KMS-11 (cell line): ENCODE results near the gene WNT7A.

Source experiments
- H2AFZ ChIP-seq: fragments of 200-600 bp; sonication (generic); 2 replicates; pipeline ENCODE4 v1.6.1; 2016; ENCODE audit warnings: antibody characterized with exemption, mixed run types, low read depth
- H3K27ac ChIP-seq: fragments of 200-600 bp; sonication (generic); 2 replicates; pipeline ENCODE4 v1.6.1; 2016; ENCODE audit warnings: mild to moderate bottlenecking, mixed run types
- H3K27me3 ChIP-seq: fragments of 200-600 bp; sonication (generic); 2 replicates; pipeline ENCODE4 v1.6.1; 2017; ENCODE audit warnings: mild to moderate bottlenecking, low read depth, mixed run types, moderate library complexity; ENCODE audit not compliant: insufficient read depth
- H3K36me3 ChIP-seq: fragments of 200-600 bp; sonication (generic); 2 replicates; pipeline ENCODE4 v1.6.1; 2017; ENCODE audit warnings: mild to moderate bottlenecking, mixed run types; ENCODE audit not compliant: insufficient read depth
- H3K4me1 ChIP-seq: fragments of 200-600 bp; sonication (generic); 2 replicates; pipeline ENCODE4 v1.6.1; 2016; ENCODE audit warnings: mild to moderate bottlenecking, low read depth, mixed run types; ENCODE audit not compliant: poor library complexity, severe bottlenecking
- H3K4me2 ChIP-seq: fragments of 200-600 bp; sonication (generic); 2 replicates; pipeline ENCODE4 v1.7.0; 2016; ENCODE audit warnings: mild to moderate bottlenecking, mixed run types
- H3K4me3 ChIP-seq: fragments of 200-600 bp; sonication (generic); IDR thresholded peaks from 2 replicates; pipeline ENCODE4 v1.6.1; 2017; ENCODE audit warnings: low read depth, low read length, mixed read lengths; ENCODE audit not compliant: insufficient read depth
- H3K79me2 ChIP-seq: fragments of 200-600 bp; sonication (generic); 2 replicates; pipeline ENCODE4 v1.6.1; 2016; ENCODE audit warnings: low read depth, mixed run types; ENCODE audit not compliant: insufficient read depth
- H3K9ac ChIP-seq: fragments of 200-600 bp; sonication (generic); 2 replicates; pipeline ENCODE4 v1.6.1; 2016; ENCODE audit warnings: mild to moderate bottlenecking, mixed run types
- H4K20me1 ChIP-seq: fragments of 200-600 bp; sonication (generic); 2 replicates; pipeline ENCODE4 v1.6.1; 2016; ENCODE audit warnings: mild to moderate bottlenecking, mixed run types; ENCODE audit not compliant: insufficient read depth
- TF ChIP-seq, protein P1 (sequence below): fragments of 200-600 bp; sonication (generic); conservative IDR thresholded peaks from 2 replicates; pipeline ENCODE4 v1.6.1; 2017; ENCODE audit warnings: low read depth, mild to moderate bottlenecking, antibody characterized with exemption, low read length, moderate library complexity, mixed read lengths

WNT7A gene

DNA sequence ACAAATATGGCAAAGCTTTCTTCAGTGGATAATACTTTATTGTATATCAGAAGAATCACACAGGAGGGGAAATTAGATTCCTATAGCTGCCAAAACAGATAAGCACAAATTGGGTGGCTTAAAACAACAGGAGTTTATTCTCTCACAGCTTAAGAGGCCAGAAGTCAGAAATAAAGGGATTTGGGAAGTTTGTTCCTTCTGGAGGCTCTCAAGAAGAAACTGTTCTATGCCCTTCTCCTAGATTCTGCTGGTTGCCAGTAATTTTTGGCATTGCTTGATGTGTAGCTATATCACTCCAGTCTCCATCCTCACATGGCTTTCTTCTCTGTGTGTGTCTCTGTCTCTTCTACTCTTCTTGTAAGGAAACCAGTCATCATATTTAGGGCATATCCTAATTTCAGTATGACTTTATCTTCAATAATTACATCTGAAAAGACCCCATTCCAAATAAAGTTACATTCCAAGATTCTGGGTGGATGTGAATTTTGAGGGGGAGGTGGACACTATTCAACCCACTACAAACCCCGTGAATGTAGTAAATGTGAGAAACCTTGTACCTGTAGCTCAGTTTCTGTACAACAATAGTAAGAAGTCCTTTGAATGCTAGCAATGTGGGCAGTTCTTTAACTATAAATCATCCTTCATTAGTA lies 22.2 kb upstream of the WNT7A start:
- Histone ChIP-seq H3K27ac (no peak overlapping the region), H3K4me1 (no peaks in the 10 kb centered on the region), H2AFZ (no peak overlapping the region), H3K36me3 (no peaks in the 10 kb centered on the region), H3K4me2 (no peak overlapping the region), H3K27me3 (no peaks in the 10 kb centered on the region), H3K4me3 (no peak overlapping the region), H3K9ac (no peak overlapping the region), H4K20me1 (no peaks in the 10 kb centered on the region), H3K79me2 (no peaks in the 10 kb centered on the region)
- TF ChIP-seq, protein P1, sequence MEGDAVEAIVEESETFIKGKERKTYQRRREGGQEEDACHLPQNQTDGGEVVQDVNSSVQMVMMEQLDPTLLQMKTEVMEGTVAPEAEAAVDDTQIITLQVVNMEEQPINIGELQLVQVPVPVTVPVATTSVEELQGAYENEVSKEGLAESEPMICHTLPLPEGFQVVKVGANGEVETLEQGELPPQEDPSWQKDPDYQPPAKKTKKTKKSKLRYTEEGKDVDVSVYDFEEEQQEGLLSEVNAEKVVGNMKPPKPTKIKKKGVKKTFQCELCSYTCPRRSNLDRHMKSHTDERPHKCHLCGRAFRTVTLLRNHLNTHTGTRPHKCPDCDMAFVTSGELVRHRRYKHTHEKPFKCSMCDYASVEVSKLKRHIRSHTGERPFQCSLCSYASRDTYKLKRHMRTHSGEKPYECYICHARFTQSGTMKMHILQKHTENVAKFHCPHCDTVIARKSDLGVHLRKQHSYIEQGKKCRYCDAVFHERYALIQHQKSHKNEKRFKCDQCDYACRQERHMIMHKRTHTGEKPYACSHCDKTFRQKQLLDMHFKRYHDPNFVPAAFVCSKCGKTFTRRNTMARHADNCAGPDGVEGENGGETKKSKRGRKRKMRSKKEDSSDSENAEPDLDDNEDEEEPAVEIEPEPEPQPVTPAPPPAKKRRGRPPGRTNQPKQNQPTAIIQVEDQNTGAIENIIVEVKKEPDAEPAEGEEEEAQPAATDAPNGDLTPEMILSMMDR = no peak

DNA sequence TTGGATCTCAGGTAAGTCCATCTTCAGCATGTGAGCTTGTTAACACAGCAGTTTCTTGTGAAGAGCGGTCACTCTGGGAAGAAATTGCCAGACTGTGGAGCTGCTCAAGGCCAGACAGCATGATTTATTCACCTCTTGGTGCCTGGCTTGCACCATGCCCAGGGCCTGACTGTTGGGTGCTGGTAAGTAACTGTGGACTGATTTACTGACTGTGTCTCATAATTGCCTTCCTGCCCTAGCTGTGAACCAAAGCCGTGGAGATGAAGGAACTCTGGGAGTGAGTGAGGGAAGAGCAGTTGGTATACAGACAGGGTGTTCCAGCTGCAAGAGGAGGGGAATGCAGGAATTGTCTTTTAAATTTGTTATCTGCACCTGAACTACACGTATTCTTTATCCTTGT lies 18.5 kb upstream of the WNT7A start:
- Histone ChIP-seq H3K4me3 (no peak overlapping the region), H2AFZ (no peak overlapping the region), H3K27me3 (no peaks in the 10 kb centered on the region), H3K4me1 (no peaks in the 10 kb centered on the region), H3K27ac (no peak overlapping the region), H3K36me3 (no peaks in the 10 kb centered on the region), H3K9ac (no peak overlapping the region), H3K4me2 (no peak overlapping the region), H4K20me1 (no peaks in the 10 kb centered on the region), H3K79me2 (no peaks in the 10 kb centered on the region)
- TF ChIP-seq, protein P1 = no peak

DNA sequence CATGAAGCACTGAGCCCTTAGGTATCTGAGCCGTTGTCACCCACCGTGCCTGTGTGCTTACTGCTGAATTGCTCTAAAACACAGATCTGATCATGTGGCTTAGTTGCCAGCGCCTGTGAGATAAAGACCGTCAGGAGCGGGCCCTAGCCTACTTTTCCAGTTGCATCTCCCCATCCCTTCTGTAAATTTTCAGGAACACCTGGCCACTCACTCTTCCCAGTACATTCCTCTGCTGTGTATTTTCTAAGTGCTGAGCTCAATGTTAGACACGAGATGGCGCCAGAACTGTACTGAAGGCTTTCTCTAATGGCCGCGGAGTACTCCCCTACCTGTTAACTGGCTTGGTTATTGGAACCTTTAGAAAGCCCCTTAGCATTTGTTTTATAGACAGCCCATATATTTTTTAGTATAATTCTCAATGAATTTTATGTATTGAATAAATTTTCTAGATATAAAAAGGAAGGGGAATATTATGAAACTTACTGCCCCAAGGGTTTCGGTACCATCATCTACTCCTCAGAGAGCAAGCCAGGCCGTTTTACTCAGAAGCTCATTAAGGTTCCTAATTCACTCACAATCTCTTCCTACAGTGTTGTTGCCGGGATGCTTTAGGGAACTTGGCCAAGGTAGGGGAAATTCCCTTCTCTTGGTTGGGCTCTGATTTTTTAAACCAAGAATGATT lies 16.7 kb upstream of the WNT7A start:
- no peaks in the 10 kb centered on the region for H4K20me1 ChIP-seq
- no peaks in the 10 kb centered on the region for H3K27me3 ChIP-seq
- no peak overlapping the region for H3K4me3 ChIP-seq
- H3K27ac ChIP-seq = no peak overlapping the region
- H3K4me1 ChIP-seq = no peaks in the 10 kb centered on the region
- no peaks in the 10 kb centered on the region for H3K36me3 ChIP-seq
- peak overlapping the region; percentile 17; the same call in 1 of the 2 replicates for H3K4me2 ChIP-seq
- H3K9ac ChIP-seq = no peak overlapping the region
- TF ChIP-seq, protein P1 = peak; percentile 75
- no peaks in the 10 kb centered on the region for H3K79me2 ChIP-seq
- peak overlapping the region; percentile 59; the same call in 1 of the 2 replicates for H2AFZ ChIP-seq

DNA sequence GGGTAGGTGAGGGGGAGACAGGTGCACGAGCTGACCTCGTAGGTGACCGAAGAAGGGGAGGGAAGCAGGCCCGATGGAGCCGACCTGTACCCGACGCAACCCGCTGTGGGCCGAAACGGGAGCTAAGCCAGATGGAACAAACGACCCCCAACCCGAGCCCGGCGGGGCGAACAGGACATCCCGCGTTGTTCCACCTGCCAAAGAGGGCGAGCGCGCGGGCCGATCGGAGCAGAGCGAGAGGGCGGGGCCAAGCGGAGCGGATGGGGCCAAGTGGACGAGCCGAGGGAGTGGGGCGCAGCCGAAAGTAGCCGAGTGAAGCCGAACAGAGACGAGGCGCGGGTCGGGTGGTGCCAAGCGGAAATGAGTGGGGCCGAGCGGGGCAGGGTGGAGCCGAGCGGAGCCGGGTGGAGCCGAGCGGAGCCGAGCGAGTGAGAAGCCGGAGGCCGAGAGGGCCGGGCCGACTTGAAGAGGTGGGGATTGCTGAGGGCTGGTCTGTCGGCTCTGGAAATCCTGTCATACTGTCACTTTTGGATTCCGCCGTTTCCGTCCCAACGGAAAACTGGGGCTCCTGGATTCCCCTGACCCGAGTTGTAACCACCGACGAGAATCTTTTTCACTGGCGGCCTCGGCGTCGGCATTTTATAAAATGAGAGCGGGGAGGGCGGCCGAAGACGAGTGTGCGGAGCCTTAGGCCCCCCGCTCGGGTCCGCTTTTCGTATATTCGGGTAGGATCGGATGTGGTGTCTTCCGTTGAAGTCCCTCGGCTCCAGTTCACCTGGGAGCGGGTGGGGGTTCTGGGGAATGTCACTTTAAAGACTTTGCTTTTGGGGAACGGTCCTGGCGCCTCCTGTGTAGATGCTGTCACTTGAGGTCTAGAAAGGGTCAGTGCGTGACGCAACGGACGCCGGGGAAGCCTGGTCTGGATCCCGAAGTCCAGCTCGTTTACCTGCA lies 15.6 kb upstream of the WNT7A start:
- H3K27me3 ChIP-seq = no peaks in the 10 kb centered on the region
- H3K4me1 ChIP-seq = no peaks in the 10 kb centered on the region
- no peaks in the 10 kb centered on the region for H3K36me3 ChIP-seq
- peak overlapping the region; percentile 17; the same call in 1 of the 2 replicates for H3K4me2 ChIP-seq
- no peak overlapping the region for H3K4me3 ChIP-seq
- no peak overlapping the region for H3K27ac ChIP-seq
- H3K79me2 ChIP-seq = no peaks in the 10 kb centered on the region
- TF ChIP-seq, protein P1 = no peak
- peak overlapping the region; percentile 59; the same call in 1 of the 2 replicates for H2AFZ ChIP-seq
- H4K20me1 ChIP-seq = no peaks in the 10 kb centered on the region
- H3K9ac ChIP-seq = no peak overlapping the region
